Lung microvascular endothelial cell (primary cell): ENCODE data around the gene RXYLT1. TPM values are rescaled to one million over a fixed set of nuclear protein-coding genes. Genes with fewer than 3 reads are reported as not detected.
"Not testable (repeated sequence)": the region's sequence is repeated elsewhere in the genome, so short reads cannot be mapped to it uniquely, and the experiment has no call there.

Source experiments
- DNase-seq, 2 donors: peaks; one replicate each; pipeline versions ENCODE4 v3.0.0 to v3.0.0-alpha.2; 2010; ENCODE audit warnings: low read depth in 2 of 2
- total RNA-seq: library from RNA; depleted of rRNA; stranded (reverse); fragments of >200 nt; gene quantifications from 2 replicates; pipeline ENCODE4 v1.2.1, GENCODE V29; 2014

The RXYLT1 gene
- total RNA-seq, 1 donor from 2014 or later = 8.5 TPM

- DNase-seq = peak; percentile 41 to 47
Measured at GRCh38 chr12:63802012-63802608, 22.4 kb downstream of the RXYLT1 start.

- no peak for DNase-seq
Measured at GRCh38 chr12:63804746-63805145, 25.0 kb downstream of the RXYLT1 start.

GRCh38 chr12:63805704-63806672 lies 26.3 kb downstream of the RXYLT1 start:
- no peak for DNase-seq

GRCh38 chr12:63808631-63809030 lies 28.9 kb downstream of the RXYLT1 start:
- DNase-seq = no peak

DNA sequence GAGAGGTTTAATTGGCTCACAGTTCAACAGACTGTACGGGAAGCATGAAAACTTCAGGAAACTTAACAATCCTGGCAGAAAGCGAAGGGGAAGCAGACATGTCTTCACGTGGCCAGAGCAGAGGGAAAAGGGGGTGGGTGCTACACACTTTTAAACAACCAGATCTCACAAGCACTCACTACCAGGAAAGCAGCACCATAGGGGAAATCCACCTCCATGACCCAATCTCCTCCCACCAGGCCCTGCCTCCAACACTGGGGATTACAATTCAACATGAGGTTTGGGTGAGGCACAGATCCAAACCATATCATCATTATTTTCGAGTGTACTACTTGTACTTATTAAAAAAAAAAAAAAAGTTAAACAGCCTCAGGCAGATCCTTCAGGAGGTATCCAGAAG lies 29.9 kb downstream of the RXYLT1 start:
- DNase-seq = no peak

GRCh38 chr12:63811334-63811733 lies 31.6 kb downstream of the RXYLT1 start:
- DNase-seq = no peak

DNA sequence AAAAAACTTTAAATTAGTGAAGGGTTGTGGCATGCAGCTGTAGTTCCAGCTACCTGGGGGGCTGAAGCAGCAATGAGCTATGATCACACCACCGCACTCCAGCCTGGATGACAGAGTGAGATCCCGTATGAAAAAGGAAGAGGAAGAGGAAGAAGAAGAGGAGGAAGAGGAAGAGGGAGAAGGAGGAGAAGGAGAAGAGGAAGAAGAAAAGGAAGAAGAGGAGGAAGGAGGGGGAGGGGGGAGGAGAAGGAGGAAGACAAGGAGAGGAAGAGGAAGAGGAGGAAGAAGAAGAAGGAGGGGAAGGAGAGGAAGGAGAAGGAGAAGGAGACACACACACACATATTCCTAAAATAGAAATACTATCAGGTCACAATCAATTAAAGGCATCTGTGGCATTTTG lies 32.0 kb downstream of the RXYLT1 start:
- no peak for DNase-seq

DNA sequence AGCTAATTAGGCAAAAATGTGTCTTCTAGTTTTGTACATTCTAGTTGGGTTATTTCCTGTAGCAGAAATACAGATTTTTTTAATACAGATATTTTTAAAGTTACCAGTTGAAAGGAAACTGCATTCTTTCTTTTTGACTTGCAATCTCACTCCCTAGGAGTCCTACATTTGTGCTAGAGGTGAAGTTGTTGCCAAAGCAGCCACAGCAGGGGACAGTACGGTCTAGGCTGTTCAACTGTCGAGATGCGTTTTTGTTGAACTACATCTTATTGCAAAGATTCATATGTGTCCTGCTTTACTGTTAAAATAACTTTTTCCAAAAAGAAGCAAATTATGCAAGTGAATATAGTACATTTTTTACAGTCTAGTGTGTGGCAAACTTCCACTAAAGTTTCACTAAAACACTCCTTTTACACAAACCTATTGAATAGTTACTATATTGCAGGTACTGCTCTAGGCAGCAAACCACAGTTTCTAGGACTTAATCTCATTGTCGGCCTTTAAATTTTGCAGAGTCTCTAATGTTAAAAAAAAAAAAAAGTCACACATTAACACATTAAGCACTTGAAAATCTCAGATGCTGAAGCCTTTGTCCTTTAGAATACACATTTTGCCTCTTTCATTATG lies 34.5 kb downstream of the RXYLT1 start:
- DNase-seq = no peak

DNA sequence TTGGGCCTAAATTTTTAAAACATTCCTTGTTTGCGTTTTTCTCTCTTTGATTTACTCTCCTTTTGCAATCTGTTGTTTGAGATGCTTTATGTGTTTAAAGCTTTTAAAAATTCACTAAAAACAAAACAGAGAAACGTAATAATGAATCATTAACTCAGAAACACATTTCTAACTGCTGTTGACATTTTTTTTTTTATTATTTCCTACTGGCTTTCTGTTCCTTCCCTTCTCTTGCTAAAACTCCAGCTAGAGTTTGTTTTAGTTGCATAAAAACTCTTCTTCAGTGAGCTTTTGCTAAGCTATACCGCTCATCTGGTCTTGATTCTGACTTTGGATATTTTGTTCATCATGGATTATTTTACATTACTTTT lies 35.8 kb downstream of the RXYLT1 start:
- no peak for DNase-seq

- DNase-seq = peak in 1 of 2 donors; percentile 41
Measured at GRCh38 chr12:63816031-63816430, 36.3 kb downstream of the RXYLT1 start.

DNA sequence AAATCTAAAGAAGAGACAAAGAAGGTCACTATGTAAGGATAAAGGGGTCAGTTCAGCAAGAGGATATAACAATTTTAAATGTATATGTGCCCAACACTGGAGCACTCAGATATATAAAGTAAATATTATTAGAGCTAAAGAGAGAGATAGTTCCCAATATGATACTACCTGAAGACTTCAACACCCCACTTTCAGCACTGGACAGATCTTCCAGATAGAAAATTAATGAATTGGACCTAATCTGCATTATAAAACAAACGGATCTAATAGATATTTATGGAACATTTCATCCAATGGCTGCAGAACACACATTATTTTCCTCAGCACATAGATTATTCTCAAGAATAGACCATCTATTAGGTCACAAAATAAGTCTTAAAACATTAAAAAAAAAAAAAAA lies 40.7 kb downstream of the RXYLT1 start:
- no peak for DNase-seq

DNA sequence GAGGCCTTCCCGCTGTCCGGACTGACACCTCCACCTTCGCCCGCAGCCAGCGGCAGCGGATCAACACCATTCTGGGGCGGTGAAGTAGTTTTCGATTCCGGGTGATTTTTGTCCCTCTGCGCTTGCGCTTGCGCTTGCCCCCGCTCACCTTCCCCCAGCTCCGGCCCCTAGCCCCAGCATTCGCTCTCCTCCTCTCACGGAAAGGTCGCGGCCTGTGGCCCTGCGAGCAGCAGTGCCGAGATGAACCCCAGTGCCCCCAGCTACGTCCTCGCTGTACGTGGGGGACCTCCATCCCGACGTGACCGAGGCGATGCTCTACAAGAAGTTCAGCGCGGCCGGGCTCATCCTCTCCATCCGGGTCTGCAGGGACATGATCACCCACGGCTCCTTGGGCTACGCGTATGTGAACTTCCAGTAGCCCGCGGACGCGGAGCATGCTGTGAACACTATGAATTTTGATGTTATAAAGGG lies 42.1 kb downstream of the RXYLT1 start:
- DNase-seq = peak in 1 of 2 donors; percentile 10

- DNase-seq = no peak
Measured at GRCh38 chr12:63822352-63822751, 42.6 kb downstream of the RXYLT1 start.

- no peak for DNase-seq
Measured at GRCh38 chr12:63823040-63823439, 43.3 kb downstream of the RXYLT1 start.

DNA sequence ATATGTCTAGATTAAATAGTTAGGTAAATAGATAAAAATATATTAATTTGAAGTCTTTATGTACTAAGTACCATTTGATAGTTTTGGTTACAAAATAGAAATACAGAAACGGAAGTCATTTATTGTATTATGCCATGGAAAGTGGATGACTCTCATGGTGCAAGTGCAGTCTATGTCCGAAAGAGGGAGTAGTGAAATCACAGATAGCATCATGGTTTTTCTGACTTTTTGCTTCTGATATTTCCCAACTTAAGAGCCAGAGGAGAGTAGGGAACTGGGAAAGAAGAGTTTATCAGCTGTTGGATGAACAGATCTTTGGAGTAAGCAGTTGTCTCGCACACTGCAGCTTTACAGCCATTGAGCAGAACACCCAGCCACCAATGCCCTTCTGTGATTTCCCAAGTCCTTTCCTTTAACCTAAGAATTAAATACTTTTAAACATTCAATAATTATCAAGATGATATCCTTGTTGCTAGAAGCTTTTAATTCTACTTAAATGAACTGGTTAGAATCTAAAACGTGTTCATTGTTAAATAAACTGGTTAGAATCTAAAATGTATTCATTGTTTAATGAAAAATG lies 46.4 kb downstream of the RXYLT1 start:
- peak; percentile 81 for DNase-seq

GRCh38 chr12:63828867-63829266 lies 49.2 kb downstream of the RXYLT1 start:
- DNase-seq = no peak

- DNase-seq = no peak
Measured at GRCh38 chr12:63836046-63836445, 56.3 kb downstream of the RXYLT1 start.

- DNase-seq = no peak
Measured at GRCh38 chr12:63836936-63837335, 57.2 kb downstream of the RXYLT1 start.

DNA sequence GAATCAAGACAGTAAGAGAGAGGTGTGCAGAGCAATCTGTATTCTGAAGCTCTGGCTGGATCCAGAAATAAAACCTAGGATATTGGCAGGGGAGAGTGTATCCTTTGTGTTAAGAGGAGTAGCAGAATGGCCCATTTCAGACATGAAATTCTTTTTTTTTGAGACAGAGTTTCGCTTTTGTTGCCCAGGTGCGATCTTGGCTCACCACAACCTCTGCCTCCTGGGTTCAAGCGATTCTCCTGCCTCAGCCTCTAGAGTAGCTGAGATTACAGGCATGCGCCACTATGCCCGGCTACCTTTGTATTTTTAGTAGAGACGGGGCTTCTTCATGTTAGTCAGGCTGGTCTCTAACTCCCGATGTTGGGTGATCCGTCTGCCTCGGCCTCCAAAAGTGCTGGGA lies 58.7 kb downstream of the RXYLT1 start:
- no peak for DNase-seq

- no peak for DNase-seq
Measured at GRCh38 chr12:63841011-63841410, 61.3 kb downstream of the RXYLT1 start.

GRCh38 chr12:63841571-63841970 lies 61.9 kb downstream of the RXYLT1 start:
- no peak for DNase-seq

DNA sequence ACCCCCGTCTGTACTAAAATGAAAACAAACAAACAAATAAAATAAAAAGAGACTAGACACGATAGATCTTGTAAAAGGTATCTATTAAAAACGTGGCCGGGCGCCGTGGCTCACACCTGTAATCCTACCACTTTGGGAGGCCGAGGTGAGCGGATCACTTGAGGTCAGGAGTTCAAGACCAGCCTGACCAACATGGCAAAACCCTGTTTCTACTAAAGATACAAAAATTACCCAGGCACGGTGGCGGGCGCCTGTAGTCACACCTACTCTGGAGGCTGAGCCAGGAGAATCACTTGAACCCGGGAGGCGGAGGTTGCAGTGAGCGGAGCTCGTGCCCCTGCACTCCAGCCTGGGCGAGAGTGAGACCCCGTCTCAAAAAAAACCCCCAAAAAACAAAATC lies 63.0 kb downstream of the RXYLT1 start:
- DNase-seq = not testable (repeated sequence)
